Measurements from ENCODE around the gene PSENEN.
"Not testable (repeated sequence)": the region's sequence is repeated elsewhere in the genome, so short reads cannot be mapped to it uniquely, and the experiment has no call there.

Gene PSENEN

DNA sequence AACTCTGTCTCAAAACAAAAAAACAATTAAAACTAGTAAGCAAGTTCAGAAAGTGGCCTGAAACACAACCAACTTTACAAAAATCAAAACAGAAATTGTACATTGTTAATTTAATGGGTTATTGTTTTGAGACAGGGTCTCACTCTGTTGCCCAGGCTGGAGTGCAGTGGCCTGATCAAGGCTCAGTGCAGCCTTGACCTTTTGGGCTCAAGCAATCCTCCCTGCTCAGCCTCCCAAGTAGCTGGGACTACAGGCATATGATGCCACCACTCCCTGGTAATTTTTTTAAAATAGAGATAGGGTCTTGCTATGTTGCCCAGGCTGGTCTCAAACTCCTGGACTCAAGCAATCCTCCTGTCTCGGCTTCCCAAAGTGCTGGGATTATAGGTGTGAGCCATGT lies 50.1 kb downstream of the PSENEN start:
- H3K36me3 ChIP-seq (ENCODE audit: control insufficient read depth in 2 of 2, insufficient read depth in 1 of 2, low read length in 2 of 2); H3K4me3 ChIP-seq (ENCODE audit: low read depth, low read length); POLR2A ChIA-PET; H3K27ac ChIP-seq (ENCODE audit: extremely low read depth, low read depth, low read length); H3K4me1 ChIP-seq (ENCODE audit: control insufficient read depth, insufficient read depth, low read length); H3K9me3 ChIP-seq (ENCODE audit: control insufficient read depth, insufficient read depth, low read depth, low read length): not testable (repeated sequence)
- TF ChIP-seq ZNF121 (tag by site-specific recombination; IDR thresholded peaks at IDR 0.05): peak; percentile 97
- peak; percentile 8; the same call in 1 of the 2 replicates for TF ChIP-seq ZNF664 (tag by site-specific recombination; IDR thresholded peaks at IDR 0.05)
- CTCF ChIA-PET: interaction anchor here (0.7 to 1.6 kb wide), 5 partner anchors 13 to 1002 kb away, joined by 3 to 6 read pairs (median 3); no protein-coding TSS in a partner anchor
